HepG2 (cell line): ENCODE data around the gene CTDP1. TPM values are rescaled to one million over a fixed set of nuclear protein-coding genes. Genes with fewer than 3 reads are reported as not detected.

Experiments
- ATAC-seq: fragments of 200-7000 bp; cut with Tn5 transposase; 3 replicates; pipeline ENCODE4 v1.9.1; 2020; ENCODE audit warnings: mild to moderate bottlenecking, moderate library complexity
- BruUV-seq: library from RNA; stranded (reverse); fragments of 400-500 nt; replicated peaks from 2 replicates; lab custom pipeline; 2021; lab: Mats Ljungman, UMichigan
- CTCF ChIA-PET: fragments of 300-600 bp; formaldehyde crosslinking; extraction: SDS; loops from one replicate; lab custom pipeline; 2021; ENCODE audit warnings: low total read pairs, inconsistent platforms, low intra/inter-chr PET ratio; lab: Yijun Ruan, JAX
- POLR2A ChIA-PET: fragments of 350-600 bp; sonication (Branson Sonifier 250); formaldehyde crosslinking; loops from one replicate; lab custom pipeline; 2020; ENCODE audit warnings: antibody characterized with exemption, inconsistent platforms; lab: Yijun Ruan, JAX
- DNase-seq: peaks from one replicate; pipeline ENCODE4 v3.0.0-alpha.2; 2015; ENCODE audit warnings: low spot score
- FAIRE-seq: peaks from 3 replicates; lab custom pipeline; 2011; peaks lifted over from hg19 to GRCh38; lab: Jason Lieb, UNC
- H2AFZ ChIP-seq: one replicate; pipeline ENCODE4 v1.6.1; 2011; ENCODE audit warnings: low read length, inconsistent platforms
- H3K27ac ChIP-seq: fragments of 300-600 bp; 3 replicates; pipeline ENCODE4 v1.8.0; 2011; ENCODE audit warnings: mixed run types, mild to moderate bottlenecking, mixed read lengths, low read length, inconsistent platforms; ENCODE audit not compliant: insufficient read depth; ENCODE audit errors: extremely low read length
- H3K27me3 ChIP-seq, 2 experiments: fragments of 200-600 bp in 1 of 2; 2 replicates in 1 of 2; 3 replicates in 1 of 2; pipeline versions ENCODE4 v1.6.0 to v1.8.0; 2011; ENCODE audit warnings: low read length in 2 of 2, mild to moderate bottlenecking in 2 of 2, moderate library complexity in 2 of 2, inconsistent platforms in 1 of 2; ENCODE audit not compliant: insufficient read depth in 2 of 2, control insufficient read depth in 1 of 2
- H3K36me3 ChIP-seq, 2 experiments: fragments of 200-600 bp in 1 of 2; replicated peaks in 1 of 2; 2 replicates in 1 of 2; 3 replicates in 1 of 2; pipeline versions ENCODE4 v1.5.1 to v1.8.0; 2011; ENCODE audit warnings: low read length in 2 of 2, inconsistent platforms in 1 of 2; ENCODE audit not compliant: insufficient read depth in 2 of 2, control insufficient read depth in 1 of 2
- H3K4me1 ChIP-seq: 2 replicates; pipeline ENCODE4 v1.5.1; 2012; ENCODE audit warnings: low read length, inconsistent platforms; ENCODE audit not compliant: insufficient read depth
- H3K4me2 ChIP-seq: 2 replicates; pipeline ENCODE4 v1.6.0; 2011; ENCODE audit warnings: low read depth, low read length, inconsistent platforms
- H3K4me3 ChIP-seq, 3 experiments: fragments of 200-600 bp in 1 of 3; sonication (generic), shearing (Covaris generic) in 1 of 3; replicated peaks in 1 of 3; 2 replicates each; pipeline ENCODE4 v1.5.1; 2011 to 2016; ENCODE audit warnings: low read length in 3 of 3, inconsistent platforms in 2 of 3, low read depth in 2 of 3, mild to moderate bottlenecking in 2 of 3, control low read depth in 1 of 3, mixed read lengths in 1 of 3; ENCODE audit not compliant: insufficient read depth in 1 of 3
- H3K79me2 ChIP-seq: one replicate; pipeline ENCODE4 v1.6.1; 2011; ENCODE audit warnings: low read length, inconsistent platforms; ENCODE audit not compliant: insufficient read depth
- H3K9ac ChIP-seq: 2 replicates; pipeline ENCODE4 v1.6.0; 2011; ENCODE audit warnings: mild to moderate bottlenecking, low read depth, low read length, inconsistent platforms; ENCODE audit not compliant: insufficient read depth
- H3K9me3 ChIP-seq: 2 replicates; pipeline ENCODE4 v1.5.1; 2012; ENCODE audit warnings: mild to moderate bottlenecking, low read length
- H4K20me1 ChIP-seq: 2 replicates; pipeline ENCODE4 v1.6.0; 2011; ENCODE audit warnings: inconsistent platforms, mild to moderate bottlenecking, low read length, moderate library complexity; ENCODE audit not compliant: insufficient read depth
- GATA4 ChIP-seq: sonication (generic); IDR thresholded peaks from 2 replicates; pipeline ENCODE4 v1.6.1; 2016; ENCODE audit warnings: antibody characterized with exemption, low read depth, borderline replicate concordance
- NKX3-1 ChIP-seq: sonication (generic); formaldehyde crosslinking; IDR thresholded peaks from 2 replicates; pipeline ENCODE4 v1.5.0; 2020; ENCODE audit warnings: missing genetic modification reagents
- PITX1 ChIP-seq: sonication (generic); formaldehyde crosslinking; IDR thresholded peaks from 2 replicates; pipeline ENCODE4 v1.5.1; 2020; ENCODE audit warnings: mild to moderate bottlenecking, missing genetic modification reagents
- RAD21 ChIP-seq: fragments of 450-650 bp; formaldehyde crosslinking; IDR thresholded peaks from 2 replicates; pipeline ENCODE4 v1.5.0; 2020; ENCODE audit warnings: mild to moderate bottlenecking
- RNF2 ChIP-seq: fragments of 450-650 bp; conservative IDR thresholded peaks from 2 replicates; pipeline ENCODE4 v1.6.1; 2016; ENCODE audit warnings: low read depth
- ZMAT3 ChIP-seq: sonication (generic); formaldehyde crosslinking; conservative IDR thresholded peaks from 2 replicates; pipeline ENCODE4 v1.7.0; 2021; ENCODE audit warnings: missing genetic modification reagents
- ZNF572 ChIP-seq: sonication (generic); formaldehyde crosslinking; IDR thresholded peaks from 2 replicates; pipeline ENCODE4 v1.5.1; 2020; ENCODE audit warnings: mild to moderate bottlenecking, missing genetic modification reagents
- ZNF619 ChIP-seq: sonication (generic); formaldehyde crosslinking; IDR thresholded peaks from 2 replicates; pipeline ENCODE4 v1.4.0; 2020; ENCODE audit warnings: mild to moderate bottlenecking, missing genetic modification reagents
- ZNF7 ChIP-seq: IDR thresholded peaks from 2 replicates; pipeline ENCODE4 v1.6.1; 2016; ENCODE audit warnings: missing biosample characterization, missing genetic modification reagents
- WGBS: methylation state at CpG from one replicate; pipeline ENCODE4 v1.1.6; 2017; ENCODE audit warnings: low lambda C conversion rate; 5-methylcytosine and 5-hydroxymethylcytosine counted together
- in situ Hi-C: cut with HindIII; loops from 2 replicates; pipeline ENCODE4 v1.10.0; 2017; ENCODE audit warnings: low pct_unique_long_range_greater_than_20kb; ENCODE audit not compliant: extremely low pct_ligation_motif_present
- intact Hi-C: fragments of 100-400 bp; cut with micrococcal nuclease; formaldehyde crosslinking; loops from one replicate; pipeline ENCODE4 v1.10.0; 2022; ENCODE audit not compliant: unreplicated experiment
- polyA plus RNA-seq, 8 experiments: library from polyadenylated mRNA; depleted of rRNA in 3 of 8; stranded (reverse) in 7 of 8; unstranded in 1 of 8; fragments of >200 nt; fragmentation: Illumina TruSeq in 4 of 8; extraction: Trizol in 4 of 8; gene quantifications; 2 replicates each; pipeline versions ENCODE4 v1.2.1 to v1.2.3, GENCODE V29; 2011 to 2016; ENCODE audit warnings: low read depth in 4 of 8, missing spikeins in 1 of 8, mixed read lengths in 1 of 8; ENCODE audit not compliant: insufficient read depth in 1 of 8
- total RNA-seq, 5 experiments: library from RNA; depleted of rRNA; stranded (reverse); fragments of >200 nt; fragmentation: Illumina TruSeq; extraction: Trizol; gene quantifications; 2 replicates each; pipeline ENCODE4 v1.2.3, GENCODE V29; 2016; ENCODE audit warnings: low read depth in 1 of 5
- TF ChIP-seq, protein P1 (sequence below): conservative IDR thresholded peaks from 2 replicates; pipeline ENCODE4 v1.6.1; 2018; ENCODE audit warnings: missing genetic modification reagents
- TF ChIP-seq, protein P2 (sequence below): sonication (generic); formaldehyde crosslinking; IDR thresholded peaks from 2 replicates; pipeline ENCODE4 v1.9.0; 2021; ENCODE audit warnings: missing genetic modification reagents, borderline replicate concordance
- TF ChIP-seq, protein P3 (sequence below): IDR thresholded peaks from 2 replicates; pipeline ENCODE4 v1.6.1; 2012; ENCODE audit warnings: low read depth, low read length, improper control_type of control experiment
- TF ChIP-seq, protein P4 (sequence below): sonication (generic); formaldehyde crosslinking; IDR thresholded peaks from 2 replicates; pipeline ENCODE4 v1.4.0; 2020; ENCODE audit warnings: low read depth, mild to moderate bottlenecking, missing genetic modification reagents

The CTDP1 gene
- total and polyA plus RNA-seq, 2 of the 13 experiments (the other 11 are each of a cell fraction or from before 2014, with no cell fraction given) = 6.9 to 11.0 TPM

DNA sequence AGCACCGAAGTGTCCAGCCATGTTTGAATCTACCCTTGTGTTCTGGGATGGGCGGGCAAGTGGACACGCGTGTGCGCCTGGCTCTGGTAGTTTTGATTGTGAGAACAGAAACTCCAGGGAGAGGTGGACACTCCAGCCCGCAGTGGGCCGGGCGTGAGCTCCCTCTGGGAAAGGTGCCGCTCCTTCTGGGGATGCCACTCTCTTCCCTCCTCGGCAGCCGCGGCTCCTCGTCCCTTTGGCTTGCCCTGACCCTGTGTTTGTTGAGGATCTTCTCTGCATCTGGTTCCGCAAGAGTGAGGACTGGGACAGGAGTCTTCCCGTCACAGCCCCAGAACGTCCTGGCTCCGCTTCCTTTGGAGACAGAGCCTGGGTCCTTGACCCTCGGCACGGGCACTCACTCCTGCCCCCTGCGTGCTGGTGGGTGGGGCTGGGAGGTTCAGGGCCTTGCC lies 1.3 kb downstream of the CTDP1 start (continued):
- TF ChIP-seq ZNF572 (CRISPR knock-in tag) = no peak
- TF ChIP-seq ZNF7 (CRISPR knock-in tag) = no peak

DNA sequence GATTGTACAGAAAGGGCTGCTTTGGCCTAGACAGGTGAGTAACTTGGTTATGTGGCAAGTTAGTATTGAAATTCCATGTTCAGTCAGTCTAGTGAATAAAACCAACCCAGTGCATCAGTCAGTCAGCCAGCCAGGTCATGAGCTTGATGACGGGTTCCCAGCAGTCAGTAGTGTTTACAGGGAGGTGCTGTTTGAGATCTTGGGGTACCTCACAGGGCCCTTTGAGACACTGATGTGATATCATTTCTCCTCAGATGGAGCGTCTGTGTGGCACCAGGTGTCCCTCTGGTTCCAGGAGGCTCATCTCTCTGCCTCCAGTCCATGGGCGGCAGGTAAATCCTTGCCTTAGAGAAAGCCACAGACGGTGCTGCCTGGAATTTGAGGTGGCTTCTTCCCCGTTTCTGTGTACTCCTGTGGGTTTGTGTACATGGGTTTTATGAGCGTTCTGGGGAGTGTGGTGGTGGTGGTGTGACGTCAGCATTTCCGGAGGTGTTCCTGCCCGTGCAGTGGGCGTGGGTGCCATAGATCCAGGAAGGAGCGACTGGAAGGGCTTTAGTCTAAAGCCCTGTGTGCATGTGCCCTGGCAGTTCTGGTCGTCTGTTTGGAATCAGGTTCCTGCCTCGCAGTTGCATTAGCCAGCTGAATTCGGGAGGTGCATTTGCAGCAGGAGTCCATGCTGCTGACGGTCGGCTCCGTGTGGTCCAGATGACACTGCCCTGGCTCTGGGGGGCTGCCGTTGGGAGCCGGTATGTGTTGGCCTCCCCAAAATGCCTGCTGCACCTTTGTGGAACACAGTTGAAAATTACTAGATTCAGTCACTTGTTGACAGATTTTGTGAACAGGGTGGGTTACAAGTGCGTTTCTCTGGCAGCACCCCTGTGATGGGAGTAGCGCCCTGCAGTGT lies 2.1 kb downstream of the CTDP1 start:
- H4K20me1 ChIP-seq = peaks cover 12% of the 10 kb centered on the region; the same call in 1 of the 2 replicates
- H3K9me3 ChIP-seq = no peaks in the 10 kb centered on the region
- BruUV-seq = no TSS peak
- H3K79me2 ChIP-seq = peaks cover 70% of the 10 kb centered on the region
- ChIA-PET CTCF (no interaction called here), POLR2A (no interaction called here)
- WGBS = 90% methylated on average over 10 of the region's 21 CpGs
- no peak overlapping the region for H3K27ac ChIP-seq
- H3K36me3 ChIP-seq = peaks cover 2 to 5% of the 10 kb centered on the region in 2 experiments; a peak in 2 of 5 replicates
- FAIRE-seq = no peak
- peak overlapping the region; percentile 96 for H3K9ac ChIP-seq
- in situ Hi-C loops = no loop called here
- H3K4me3 ChIP-seq = peak overlapping the region; percentile 74 to 90 (median 89)
- DNase-seq = no peak
- H2AFZ ChIP-seq = no peak overlapping the region
- H3K4me2 ChIP-seq = peak overlapping the region; percentile 98
- no peaks in the 10 kb centered on the region; a peak in 1 of 5 replicates for H3K27me3 ChIP-seq
- peaks cover 43% of the 10 kb centered on the region for H3K4me1 ChIP-seq
- ATAC-seq = no peak
- intact Hi-C loops = no loop called here
- TF ChIP-seq RNF2 (no peak), NKX3-1 (CRISPR knock-in tag) (no peak), ZMAT3 (no peak), RAD21 (CRISPR knock-in tag) (no peak), PITX1 (CRISPR knock-in tag) (no peak), ZNF619 (CRISPR knock-in tag) (no peak), GATA4 (no peak)
- TF ChIP-seq, protein P1, sequence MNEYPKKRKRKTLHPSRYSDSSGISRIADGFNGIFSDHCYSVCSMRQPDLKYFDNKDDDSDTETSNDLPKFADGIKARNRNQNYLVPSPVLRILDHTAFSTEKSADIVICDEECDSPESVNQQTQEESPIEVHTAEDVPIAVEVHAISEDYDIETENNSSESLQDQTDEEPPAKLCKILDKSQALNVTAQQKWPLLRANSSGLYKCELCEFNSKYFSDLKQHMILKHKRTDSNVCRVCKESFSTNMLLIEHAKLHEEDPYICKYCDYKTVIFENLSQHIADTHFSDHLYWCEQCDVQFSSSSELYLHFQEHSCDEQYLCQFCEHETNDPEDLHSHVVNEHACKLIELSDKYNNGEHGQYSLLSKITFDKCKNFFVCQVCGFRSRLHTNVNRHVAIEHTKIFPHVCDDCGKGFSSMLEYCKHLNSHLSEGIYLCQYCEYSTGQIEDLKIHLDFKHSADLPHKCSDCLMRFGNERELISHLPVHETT (CRISPR knock-in tag) = no peak
- TF ChIP-seq, protein P2, sequence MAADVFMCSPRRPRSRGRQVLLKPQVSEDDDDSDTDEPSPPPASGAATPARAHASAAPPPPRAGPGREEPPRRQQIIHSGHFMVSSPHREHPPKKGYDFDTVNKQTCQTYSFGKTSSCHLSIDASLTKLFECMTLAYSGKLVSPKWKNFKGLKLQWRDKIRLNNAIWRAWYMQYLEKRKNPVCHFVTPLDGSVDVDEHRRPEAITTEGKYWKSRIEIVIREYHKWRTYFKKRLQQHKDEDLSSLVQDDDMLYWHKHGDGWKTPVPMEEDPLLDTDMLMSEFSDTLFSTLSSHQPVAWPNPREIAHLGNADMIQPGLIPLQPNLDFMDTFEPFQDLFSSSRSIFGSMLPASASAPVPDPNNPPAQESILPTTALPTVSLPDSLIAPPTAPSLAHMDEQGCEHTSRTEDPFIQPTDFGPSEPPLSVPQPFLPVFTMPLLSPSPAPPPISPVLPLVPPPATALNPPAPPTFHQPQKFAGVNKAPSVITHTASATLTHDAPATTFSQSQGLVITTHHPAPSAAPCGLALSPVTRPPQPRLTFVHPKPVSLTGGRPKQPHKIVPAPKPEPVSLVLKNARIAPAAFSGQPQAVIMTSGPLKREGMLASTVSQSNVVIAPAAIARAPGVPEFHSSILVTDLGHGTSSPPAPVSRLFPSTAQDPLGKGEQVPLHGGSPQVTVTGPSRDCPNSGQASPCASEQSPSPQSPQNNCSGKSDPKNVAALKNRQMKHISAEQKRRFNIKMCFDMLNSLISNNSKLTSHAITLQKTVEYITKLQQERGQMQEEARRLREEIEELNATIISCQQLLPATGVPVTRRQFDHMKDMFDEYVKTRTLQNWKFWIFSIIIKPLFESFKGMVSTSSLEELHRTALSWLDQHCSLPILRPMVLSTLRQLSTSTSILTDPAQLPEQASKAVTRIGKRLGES = no peak
- TF ChIP-seq, protein P3, sequence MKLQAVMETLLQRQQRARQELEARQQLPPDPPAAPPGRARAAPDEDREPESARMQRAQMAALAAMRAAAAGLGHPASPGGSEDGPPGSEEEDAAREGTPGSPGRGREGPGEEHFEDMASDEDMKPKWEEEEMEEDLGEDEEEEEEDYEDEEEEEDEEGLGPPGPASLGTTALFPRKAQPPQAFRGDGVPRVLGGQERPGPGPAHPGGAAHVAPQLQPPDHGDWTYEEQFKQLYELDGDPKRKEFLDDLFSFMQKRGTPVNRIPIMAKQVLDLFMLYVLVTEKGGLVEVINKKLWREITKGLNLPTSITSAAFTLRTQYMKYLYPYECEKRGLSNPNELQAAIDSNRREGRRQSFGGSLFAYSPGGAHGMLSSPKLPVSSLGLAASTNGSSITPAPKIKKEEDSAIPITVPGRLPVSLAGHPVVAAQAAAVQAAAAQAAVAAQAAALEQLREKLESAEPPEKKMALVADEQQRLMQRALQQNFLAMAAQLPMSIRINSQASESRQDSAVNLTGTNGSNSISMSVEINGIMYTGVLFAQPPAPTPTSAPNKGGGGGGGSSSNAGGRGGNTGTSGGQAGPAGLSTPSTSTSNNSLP = no peak
- TF ChIP-seq, protein P4, sequence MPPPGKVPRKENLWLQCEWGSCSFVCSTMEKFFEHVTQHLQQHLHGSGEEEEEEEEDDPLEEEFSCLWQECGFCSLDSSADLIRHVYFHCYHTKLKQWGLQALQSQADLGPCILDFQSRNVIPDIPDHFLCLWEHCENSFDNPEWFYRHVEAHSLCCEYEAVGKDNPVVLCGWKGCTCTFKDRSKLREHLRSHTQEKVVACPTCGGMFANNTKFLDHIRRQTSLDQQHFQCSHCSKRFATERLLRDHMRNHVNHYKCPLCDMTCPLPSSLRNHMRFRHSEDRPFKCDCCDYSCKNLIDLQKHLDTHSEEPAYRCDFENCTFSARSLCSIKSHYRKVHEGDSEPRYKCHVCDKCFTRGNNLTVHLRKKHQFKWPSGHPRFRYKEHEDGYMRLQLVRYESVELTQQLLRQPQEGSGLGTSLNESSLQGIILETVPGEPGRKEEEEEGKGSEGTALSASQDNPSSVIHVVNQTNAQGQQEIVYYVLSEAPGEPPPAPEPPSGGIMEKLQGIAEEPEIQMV (CRISPR knock-in tag) = no peak
